GM12878 (cell line): ENCODE data around the gene AMHR2. TPM values are rescaled to one million over a fixed set of nuclear protein-coding genes. Genes with fewer than 3 reads are reported as not detected.

Source experiments
- ATAC-seq: fragments of 200-7000 bp; cut with Tn5 transposase; 3 replicates; pipeline ENCODE4 v1.9.1; 2020; ENCODE audit warnings: mild to moderate bottlenecking, moderate library complexity
- BruUV-seq: library from RNA; stranded (reverse); fragments of 400-500 nt; replicated peaks from 2 replicates; lab custom pipeline; 2021; lab: Mats Ljungman, UMichigan
- CTCF ChIA-PET: fragments of 300-600 bp; sonication (Branson Sonifier 250); formaldehyde crosslinking; extraction: SDS; loops from one replicate; lab custom pipeline; 2021; ENCODE audit warnings: inconsistent platforms; lab: Yijun Ruan, JAX
- POLR2A ChIA-PET: fragments of 350-600 bp; formaldehyde crosslinking; extraction: SDS; loops from one replicate; lab custom pipeline; 2021; ENCODE audit warnings: inconsistent platforms; lab: Charles Lee
- RAD21 ChIA-PET: fragments of 300-600 bp; sonication (Branson Sonifier 250); formaldehyde crosslinking; loops from one replicate; lab custom pipeline; 2023; ENCODE audit warnings: antibody characterized with exemption; ENCODE audit not compliant: unreplicated experiment; lab: Charles Lee
- SMC1A ChIA-PET: fragments of 300-600 bp; sonication (Branson Sonifier 250); formaldehyde crosslinking; loops from one replicate; lab custom pipeline; 2023; ENCODE audit not compliant: unreplicated experiment, uncharacterized antibody; lab: Charles Lee
- DNase-seq: peaks from one replicate; pipeline ENCODE4 v3.0.0-alpha.2; 2011; ENCODE audit warnings: low read depth, low spot score
- FAIRE-seq: peaks from 3 replicates; lab custom pipeline; 2011; peaks lifted over from hg19 to GRCh38; lab: Jason Lieb, UNC
- H2AFZ ChIP-seq: 2 replicates; pipeline ENCODE4 v1.6.0; 2011; ENCODE audit warnings: low read depth, low read length, control low read depth; ENCODE audit not compliant: control insufficient read depth
- H3K27ac ChIP-seq: 2 replicates; pipeline ENCODE4 v1.5.1; 2011; ENCODE audit warnings: control low read depth; ENCODE audit not compliant: control insufficient read depth, insufficient read depth
- H3K27me3 ChIP-seq, 2 experiments: replicated peaks in 1 of 2; 2 replicates each; pipeline versions ENCODE4 v1.6.0 to v1.6.1; 2011; ENCODE audit warnings: low read length in 1 of 2; ENCODE audit not compliant: control insufficient read depth in 2 of 2, insufficient read depth in 2 of 2
- H3K36me3 ChIP-seq, 2 experiments: 2 replicates each; pipeline ENCODE4 v1.5.1; 2011; ENCODE audit warnings: low read length in 1 of 2; ENCODE audit not compliant: control insufficient read depth in 2 of 2, insufficient read depth in 2 of 2
- H3K4me1 ChIP-seq: 2 replicates; pipeline ENCODE4 v1.6.1; 2011; ENCODE audit warnings: mild to moderate bottlenecking, low read length, moderate library complexity, mixed read lengths; ENCODE audit not compliant: control insufficient read depth, insufficient read depth
- H3K4me2 ChIP-seq: 2 replicates; pipeline ENCODE4 v1.6.0; 2011; ENCODE audit warnings: control low read depth; ENCODE audit not compliant: control insufficient read depth, insufficient read depth
- H3K4me3 ChIP-seq: fragments of 200-600 bp; sonication (generic); 2 replicates; pipeline ENCODE4 v1.5.1; 2016
- H3K79me2 ChIP-seq: 2 replicates; pipeline ENCODE4 v1.6.0; 2011; ENCODE audit warnings: low read length; ENCODE audit not compliant: control insufficient read depth, insufficient read depth
- H3K9ac ChIP-seq: 2 replicates; pipeline ENCODE4 v1.8.0; 2011; ENCODE audit warnings: low read length, control low read depth, mixed read lengths; ENCODE audit not compliant: control insufficient read depth, insufficient read depth
- H3K9me3 ChIP-seq: replicated peaks from 3 replicates; pipeline ENCODE4 v1.5.1; 2011; ENCODE audit warnings: mild to moderate bottlenecking, low read length; ENCODE audit not compliant: control insufficient read depth, insufficient read depth
- H4K20me1 ChIP-seq: 2 replicates; pipeline ENCODE4 v1.6.0; 2011; ENCODE audit not compliant: control insufficient read depth, insufficient read depth
- CEBPZ ChIP-seq: fragments of 150-350 bp; IDR thresholded peaks from 2 replicates; pipeline ENCODE4 v1.6.1; 2016; ENCODE audit warnings: low read depth, low read length
- CHD2 ChIP-seq: IDR thresholded peaks from 2 replicates; pipeline ENCODE4 v1.6.1; 2011; ENCODE audit warnings: low read depth, low read length, improper control_type of control experiment, borderline replicate concordance
- HDGF ChIP-seq: fragments of 450-650 bp; IDR thresholded peaks from 2 replicates; pipeline ENCODE4 v1.6.1; 2016; ENCODE audit warnings: antibody characterized with exemption
- MXI1 ChIP-seq: fragments of 150-350 bp; IDR thresholded peaks from 2 replicates; pipeline ENCODE4 v1.6.1; 2011; ENCODE audit warnings: low read depth, mild to moderate bottlenecking, inconsistent platforms, low read length, improper control_type of control experiment
- PKNOX1 ChIP-seq: fragments of 450-650 bp; IDR thresholded peaks from 2 replicates; pipeline ENCODE4 v1.6.1; 2016; ENCODE audit warnings: mild to moderate bottlenecking
- POLR2AphosphoS5 ChIP-seq: IDR thresholded peaks from 2 replicates; pipeline ENCODE4 v1.6.1; 2011; ENCODE audit warnings: mild to moderate bottlenecking, low read length, inconsistent platforms
- RELB ChIP-seq: fragments of 450-650 bp; IDR thresholded peaks from 2 replicates; pipeline ENCODE4 v1.6.1; 2017; ENCODE audit warnings: low read depth, mild to moderate bottlenecking, moderate library complexity
- SP1 ChIP-seq: IDR thresholded peaks from one replicate; pipeline ENCODE4 v1.6.1; 2011; ENCODE audit warnings: low read depth, low read length
- ZNF687 ChIP-seq: fragments of 450-650 bp; IDR thresholded peaks from 2 replicates; pipeline ENCODE4 v1.6.1; 2017; ENCODE audit warnings: mild to moderate bottlenecking, moderate library complexity
- WGBS: methylation state at CpG from one replicate; pipeline ENCODE4 v1.1.6; 2016; ENCODE audit warnings: low lambda C conversion rate; ENCODE audit not compliant: insufficient replicate concordance, insufficient coverage; ENCODE audit errors: missing lambda C conversion rate; 5-methylcytosine and 5-hydroxymethylcytosine counted together
- in situ Hi-C: fragments of 300-500 bp; cut with MboI; formaldehyde crosslinking; loops from 9 replicates; pipeline ENCODE4 v1.14.3; 2018; ENCODE audit warnings: mixed read lengths
- intact Hi-C: fragments of 100-400 bp; cut with micrococcal nuclease; formaldehyde crosslinking; loops from one replicate; pipeline ENCODE4 v1.14.2; 2022; ENCODE audit not compliant: unreplicated experiment
- polyA plus RNA-seq, 11 experiments: library from polyadenylated mRNA; depleted of rRNA in 4 of 11; unstranded in 6 of 11; stranded (reverse) in 5 of 11; fragments of >200 nt; fragmentation: Nextera tagmentation in 4 of 11; fragmentation: Illumina TruSeq in 1 of 11; extraction: Ambion mirVana in 4 of 11; extraction: Trizol in 1 of 11; gene quantifications; 1 replicate in 1 of 11; 2 replicates in 10 of 11; pipeline versions ENCODE4 v1.2.1 to v1.2.3, GENCODE V29; 2011 to 2016; ENCODE audit warnings: inconsistent platforms in 2 of 11, missing spikeins in 2 of 11, low read depth in 1 of 11
- total RNA-seq, 4 experiments: library from RNA; depleted of rRNA in 3 of 4; stranded (reverse); fragments of >200 nt in 3 of 4; fragmentation: Illumina TruSeq in 1 of 4; extraction: Trizol in 1 of 4; gene quantifications; 2 replicates each; pipeline versions ENCODE4 v1.2.1 to v1.2.3, GENCODE V29; 2013 to 2021

The AMHR2 gene
- total and polyA plus RNA-seq, 10 of the 15 experiments (the other 5 are each of a cell fraction or from before 2014, with no cell fraction given) = 0.06 TPM; not detected in 9

- no peak overlapping the region for H3K9ac ChIP-seq
- H4K20me1 ChIP-seq = peaks cover 5% of the 10 kb centered on the region
These were observed 51.2 kb downstream of the AMHR2 start for GRCh38 chr12:53474819-53475218.

More at GRCh38 chr12:53474819-53475218, 51.2 kb downstream of the AMHR2 start:
- RAD21 ChIA-PET = interaction anchor here (0.9 to 4.2 kb wide), 4 partner anchors 26 to 122 kb away, joined by 3 to 15 read pairs (median 4); partner anchors contain the start of genes SP1 and TARBP2
- H3K4me2 ChIP-seq = no peak overlapping the region
- FAIRE-seq = no peak
- POLR2A ChIA-PET = interaction anchor here (0.6 to 2.2 kb wide), 10 partner anchors 16 to 296 kb away, joined by 3 to 7 read pairs (median 4); no protein-coding TSS in a partner anchor
- intact Hi-C loops = no loop called here
- no peaks in the 10 kb centered on the region for H3K27me3 ChIP-seq
- ATAC-seq = no peak
- H3K9me3 ChIP-seq = no peaks in the 10 kb centered on the region
- in situ Hi-C loops = loop anchor here (10.0 kb wide), 1 partner anchor 450 kb away; no protein-coding TSS in a partner anchor
- SMC1A ChIA-PET = interaction anchor here (0.9 to 6.5 kb wide), 5 partner anchors 13 to 122 kb away, joined by 3 to 32 read pairs (median 5); partner anchors contain the start of genes NPFF and TARBP2
- TF ChIP-seq RELB = no peak
- 0 out of 2 replicates have a peak, but pooled peaks have one; percentile 35 for TF ChIP-seq HDGF
- no peak for TF ChIP-seq PKNOX1
- TF ChIP-seq CHD2 = no peak
- TF ChIP-seq MXI1 = no peak
- 0 out of 2 replicates have a peak, but pooled peaks have one; percentile 47 for TF ChIP-seq POLR2AphosphoS5
- no peak for TF ChIP-seq CEBPZ
- TF ChIP-seq SP1 = no peak
- no peak for TF ChIP-seq ZNF687
- TF ChIP-seq, all 136 proteins: peak for 2
- CTCF ChIA-PET = interaction anchor here (0.7 to 4.4 kb wide), 8 partner anchors 14 to 43 kb away, joined by 3 to 30 read pairs (median 10); partner anchors contain the start of gene NPFF
- 90% methylated on average over 11 of the region's 13 CpGs for WGBS
- Histone ChIP-seq H3K4me3 (no peak overlapping the region), H2AFZ (no peak overlapping the region), H3K27ac (no peak overlapping the region), H3K36me3 (peaks cover 25 to 54% of the 10 kb centered on the region in 2 experiments), H3K79me2 (peaks cover 3% of the 10 kb centered on the region; the same call in 1 of the 2 replicates), H3K4me1 (0 out of 2 replicates have a peak, but pooled peaks cover 2% of the 10 kb centered on the region)
- no peak for DNase-seq
- BruUV-seq = no TSS peak
